Measurements from ENCODE around the gene NKX2-1. TPM values are rescaled to one million over a fixed set of nuclear protein-coding genes. Genes with fewer than 3 reads are reported as not detected.

NKX2-1 gene
- total RNA-seq, 2 experiments from 2014 or later, result not detected

GRCh38 chr14:36524220-36524837 lies 4.3 kb upstream of the NKX2-1 start:
- CTCF ChIA-PET, result interaction anchor here (0.6 to 1.0 kb wide), 5 partner anchors 13 to 419 kb away, joined by 3 read pairs; partner anchors contain the start of gene NKX2-8
- DNase-seq (peak; percentile 17), ATAC-seq (no peak)
- H3K4me3 Mint-ChIP-seq, result no peak overlapping the region
- POLR2A ChIA-PET, result no interaction called here
- no peak overlapping the region for H3K27ac Mint-ChIP-seq
- intact Hi-C loops (cut with DNase I, micrococcal nuclease), result loop anchor here in 1 of 2 experiments (1.0 kb wide), 1 partner anchor 131 kb away; no protein-coding TSS in a partner anchor
- peaks cover 20% of the 10 kb centered on the region for H3K4me1 Mint-ChIP-seq
- H3K36me3 Mint-ChIP-seq (ENCODE audit: low read depth), result peaks cover 1% of the 10 kb centered on the region
- peaks cover 7% of the 10 kb centered on the region for H3K9me3 Mint-ChIP-seq (ENCODE audit: low read depth)
- peaks cover 79% of the 10 kb centered on the region for H3K27me3 Mint-ChIP-seq

- H3K36me3 Mint-ChIP-seq (ENCODE audit: low read depth), result peaks cover 1% of the 10 kb centered on the region
- no peak overlapping the region for H3K4me3 Mint-ChIP-seq
- ATAC-seq (no peak), DNase-seq (no peak)
- CTCF ChIA-PET, result interaction anchor here (0.6 to 1.0 kb wide), 3 partner anchors 37 to 126 kb away, joined by 3 to 4 read pairs (median 4); no protein-coding TSS in a partner anchor
- POLR2A ChIA-PET, result no interaction called here
- peaks cover 15% of the 10 kb centered on the region for H3K4me1 Mint-ChIP-seq
- H3K9me3 Mint-ChIP-seq (ENCODE audit: low read depth), result no peaks in the 10 kb centered on the region
- intact Hi-C loops (cut with DNase I, micrococcal nuclease), result loop anchor here in 1 of 2 experiments (2.0 kb wide), 1 partner anchor 58 kb away; no protein-coding TSS in a partner anchor
- no peak overlapping the region for H3K27ac Mint-ChIP-seq
- H3K27me3 Mint-ChIP-seq, result peaks cover 74% of the 10 kb centered on the region
Measured at GRCh38 chr14:36522972-36523715, 3.1 kb upstream of the NKX2-1 start.

- Mint-ChIP-seq H3K4me3 (no peak overlapping the region), H3K9me3 (ENCODE audit: low read depth) (no peaks in the 10 kb centered on the region), H3K36me3 (ENCODE audit: low read depth) (peaks cover 1% of the 10 kb centered on the region), H3K27ac (no peak overlapping the region), H3K27me3 (peaks cover 70% of the 10 kb centered on the region), H3K4me1 (peaks cover 15% of the 10 kb centered on the region)
- intact Hi-C loops (cut with DNase I, micrococcal nuclease), result loop anchor here in 1 of 2 experiments (2.0 kb wide), 1 partner anchor 58 kb away; no protein-coding TSS in a partner anchor
- no peak for ATAC-seq
- POLR2A ChIA-PET, result no interaction called here
- CTCF ChIA-PET, result interaction anchor here (0.7 to 1.4 kb wide), 5 partner anchors 14 to 420 kb away, joined by 3 to 4 read pairs (median 3); no protein-coding TSS in a partner anchor
- DNase-seq, result peak; percentile 14
Measured at GRCh38 chr14:36522347-36522971, 2.4 kb upstream of the NKX2-1 start.

GRCh38 chr14:36521598-36522345 lies 1.7 kb upstream of the NKX2-1 start:
- peaks cover 69% of the 10 kb centered on the region for H3K27me3 Mint-ChIP-seq
- intact Hi-C loops (cut with DNase I, micrococcal nuclease), result loop anchor here in 1 of 2 experiments (2.0 kb wide), 2 partner anchors 59 to 67 kb away; no protein-coding TSS in a partner anchor
- no peak overlapping the region for H3K27ac Mint-ChIP-seq
- DNase-seq, result no peak
- no peak overlapping the region for H3K4me3 Mint-ChIP-seq
- H3K4me1 Mint-ChIP-seq, result peaks cover 15% of the 10 kb centered on the region
- POLR2A ChIA-PET, result no interaction called here
- CTCF ChIA-PET, result interaction anchor here (0.7 to 1.4 kb wide), 5 partner anchors 13 to 420 kb away, joined by 3 to 4 read pairs (median 3); no protein-coding TSS in a partner anchor
- ATAC-seq, result no peak
- H3K9me3 Mint-ChIP-seq (ENCODE audit: low read depth), result no peaks in the 10 kb centered on the region
- peaks cover 1% of the 10 kb centered on the region for H3K36me3 Mint-ChIP-seq (ENCODE audit: low read depth)

GRCh38 chr14:36520601-36521525 lies 831 bp upstream of the NKX2-1 start:
- POLR2A ChIA-PET, result no interaction called here
- Mint-ChIP-seq H3K4me1 (peaks cover 18% of the 10 kb centered on the region), H3K36me3 (ENCODE audit: low read depth) (peaks cover 1% of the 10 kb centered on the region), H3K27me3 (peaks cover 67% of the 10 kb centered on the region), H3K27ac (no peak overlapping the region), H3K9me3 (ENCODE audit: low read depth) (no peaks in the 10 kb centered on the region), H3K4me3 (no peak overlapping the region)
- peak; percentile 24 for ATAC-seq
- CTCF ChIA-PET, result interaction anchor here (0.5 to 1.5 kb wide), 6 partner anchors 12 to 421 kb away, joined by 3 read pairs; no protein-coding TSS in a partner anchor
- peak; percentile 46 for DNase-seq
- intact Hi-C loops (cut with DNase I, micrococcal nuclease), result loop anchor here in 1 of 2 experiments (2.0 kb wide), 1 partner anchor 68 kb away; no protein-coding TSS in a partner anchor

- peak; percentile 30 for DNase-seq
- Mint-ChIP-seq H3K27me3 (peaks cover 67% of the 10 kb centered on the region), H3K4me3 (peak overlapping the region; percentile 41), H3K27ac (no peak overlapping the region), H3K4me1 (peaks cover 16% of the 10 kb centered on the region), H3K36me3 (ENCODE audit: low read depth) (peaks cover 1% of the 10 kb centered on the region), H3K9me3 (ENCODE audit: low read depth) (no peaks in the 10 kb centered on the region)
- no peak for ATAC-seq
- ChIA-PET CTCF (interaction anchor here (0.6 to 1.0 kb wide), 2 partner anchors 8 to 60 kb away, joined by 3 read pairs; no protein-coding TSS in a partner anchor), POLR2A (no interaction called here)
- intact Hi-C loops (cut with DNase I, micrococcal nuclease), result loop anchor here (2.0 to 5.0 kb wide), 4 partner anchors 14 to 1693 kb away; no protein-coding TSS in a partner anchor
Measured at GRCh38 chr14:36518586-36519430, 1.2 kb downstream of the NKX2-1 start.

- CTCF ChIA-PET, result interaction anchor here (0.6 to 1.0 kb wide), 2 partner anchors 8 to 60 kb away, joined by 3 read pairs; no protein-coding TSS in a partner anchor
- H3K4me3 Mint-ChIP-seq, result no peak overlapping the region
- peaks cover 1% of the 10 kb centered on the region for H3K36me3 Mint-ChIP-seq (ENCODE audit: low read depth)
- peaks cover 16% of the 10 kb centered on the region for H3K4me1 Mint-ChIP-seq
- no peaks in the 10 kb centered on the region for H3K9me3 Mint-ChIP-seq (ENCODE audit: low read depth)
- ATAC-seq (no peak), DNase-seq (no peak)
- H3K27ac Mint-ChIP-seq, result no peak overlapping the region
- peaks cover 65% of the 10 kb centered on the region for H3K27me3 Mint-ChIP-seq
- POLR2A ChIA-PET, result no interaction called here
- intact Hi-C loops (cut with DNase I, micrococcal nuclease), result loop anchor here (2.0 to 5.0 kb wide), 4 partner anchors 13 to 1694 kb away; no protein-coding TSS in a partner anchor
Measured at GRCh38 chr14:36518031-36518585, 1.9 kb downstream of the NKX2-1 start.

- Mint-ChIP-seq H3K36me3 (ENCODE audit: low read depth) (peaks cover 1% of the 10 kb centered on the region), H3K4me3 (no peak overlapping the region), H3K27me3 (peaks cover 67% of the 10 kb centered on the region), H3K9me3 (ENCODE audit: low read depth) (no peaks in the 10 kb centered on the region), H3K4me1 (peaks cover 16% of the 10 kb centered on the region), H3K27ac (no peak overlapping the region)
- intact Hi-C loops (cut with DNase I, micrococcal nuclease), result loop anchor here (1.0 to 5.0 kb wide), 5 partner anchors 13 to 1695 kb away; no protein-coding TSS in a partner anchor
- CTCF ChIA-PET, result interaction anchor here (0.7 kb wide), 1 partner anchor 89 kb away, joined by 3 read pairs; no protein-coding TSS in a partner anchor
- peak; percentile 12 for DNase-seq
- ATAC-seq, result no peak
- POLR2A ChIA-PET, result no interaction called here
Measured at GRCh38 chr14:36517242-36518030, 2.6 kb downstream of the NKX2-1 start.
